DND-41 (cell line): ENCODE data around the gene TUBB8B.
"Not testable (repeated sequence)": the region's sequence is repeated elsewhere in the genome, so short reads cannot be mapped to it uniquely, and the experiment has no call there.

Experiments used
- ATAC-seq: fragments of 200-7000 bp; cut with Tn5 transposase; 3 replicates; pipeline ENCODE4 v1.9.1; 2021; ENCODE audit warnings: low read depth; ENCODE audit not compliant: insufficient read depth
- DNase-seq: peaks from one replicate; pipeline ENCODE4 v3.0.0-alpha.2; 2020
- H2AFZ ChIP-seq: 2 replicates; pipeline ENCODE4 v1.6.0; 2012; ENCODE audit warnings: low read depth, low read length
- H3K27ac ChIP-seq: 2 replicates; pipeline ENCODE4 v1.5.1; 2012; ENCODE audit warnings: low read length, inconsistent platforms
- H3K27me3 ChIP-seq: fragments of 200-600 bp; sonication (generic); 2 replicates; pipeline ENCODE4 v1.6.0; 2012; ENCODE audit warnings: low read length, mild to moderate bottlenecking, inconsistent platforms; ENCODE audit not compliant: insufficient read depth, poor library complexity
- H3K36me3 ChIP-seq: 2 replicates; pipeline ENCODE4 v1.5.1; 2012; ENCODE audit warnings: low read length, inconsistent platforms; ENCODE audit not compliant: insufficient read depth
- H3K4me1 ChIP-seq: 2 replicates; pipeline ENCODE4 v1.5.1; 2012; ENCODE audit warnings: mild to moderate bottlenecking, low read length; ENCODE audit not compliant: insufficient read depth
- H3K4me2 ChIP-seq: 2 replicates; pipeline ENCODE4 v1.6.0; 2012; ENCODE audit warnings: mild to moderate bottlenecking, moderate library complexity, low read length, inconsistent platforms; ENCODE audit not compliant: insufficient read depth
- H3K4me3 ChIP-seq, 2 experiments: fragments of 200-600 bp in 1 of 2; shearing (Covaris generic) in 1 of 2; 2 replicates each; pipeline ENCODE4 v1.5.1; 2012 to 2016; ENCODE audit warnings: inconsistent platforms in 2 of 2, low read length in 2 of 2, mild to moderate bottlenecking in 2 of 2, low read depth in 1 of 2, moderate library complexity in 1 of 2
- H3K79me2 ChIP-seq: 2 replicates; pipeline ENCODE4 v1.6.0; 2012; ENCODE audit warnings: low read length, inconsistent platforms; ENCODE audit not compliant: insufficient read depth
- H3K9ac ChIP-seq: 2 replicates; pipeline ENCODE4 v1.6.0; 2012; ENCODE audit warnings: low read depth, mild to moderate bottlenecking, inconsistent platforms, low read length, moderate library complexity
- H3K9me3 ChIP-seq: 2 replicates; pipeline ENCODE4 v1.5.1; 2012; ENCODE audit warnings: low read length, moderate library complexity, mild to moderate bottlenecking, inconsistent platforms; ENCODE audit not compliant: insufficient read depth, severe bottlenecking
- H4K20me1 ChIP-seq: 2 replicates; pipeline ENCODE4 v1.6.0; 2012; ENCODE audit warnings: low read length; ENCODE audit not compliant: insufficient read depth

TUBB8B gene

DNA sequence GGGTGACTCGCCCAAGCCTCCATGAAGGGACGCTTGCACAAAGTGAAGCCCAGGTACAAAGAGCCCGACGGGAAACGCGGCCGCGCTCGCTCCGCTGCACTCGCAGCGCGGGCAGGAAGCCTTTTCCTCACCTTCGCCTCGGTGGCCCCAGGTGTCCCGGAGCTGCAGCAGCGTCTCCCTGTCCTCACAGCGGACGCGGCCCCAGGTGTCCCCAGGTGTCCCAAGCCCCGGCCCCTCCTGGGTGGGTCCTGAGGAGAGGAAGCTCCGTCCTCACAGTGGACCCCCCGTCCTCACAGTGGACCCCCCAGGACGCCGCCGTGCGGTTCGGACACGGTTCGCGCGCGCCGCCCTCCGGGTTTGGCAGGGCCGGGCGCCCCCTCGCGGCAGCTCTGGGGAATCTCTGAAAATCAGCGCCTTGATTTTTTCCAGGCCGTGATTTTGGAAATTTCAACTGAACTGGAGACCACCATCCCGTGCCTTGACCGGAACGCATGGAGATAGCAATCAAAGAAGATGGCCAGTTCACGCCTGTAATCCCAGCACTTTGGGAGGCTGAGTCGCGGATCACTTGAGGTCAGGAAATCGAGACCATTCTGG lies 23.9 kb upstream of the TUBB8B start:
- H3K27ac ChIP-seq, H3K79me2 ChIP-seq, DNase-seq, H4K20me1 ChIP-seq, H3K9ac ChIP-seq, H3K9me3 ChIP-seq, ATAC-seq, H3K4me2 ChIP-seq, H3K4me1 ChIP-seq, H3K4me3 ChIP-seq, H3K27me3 ChIP-seq, H2AFZ ChIP-seq, H3K36me3 ChIP-seq: not testable (repeated sequence)

DNA sequence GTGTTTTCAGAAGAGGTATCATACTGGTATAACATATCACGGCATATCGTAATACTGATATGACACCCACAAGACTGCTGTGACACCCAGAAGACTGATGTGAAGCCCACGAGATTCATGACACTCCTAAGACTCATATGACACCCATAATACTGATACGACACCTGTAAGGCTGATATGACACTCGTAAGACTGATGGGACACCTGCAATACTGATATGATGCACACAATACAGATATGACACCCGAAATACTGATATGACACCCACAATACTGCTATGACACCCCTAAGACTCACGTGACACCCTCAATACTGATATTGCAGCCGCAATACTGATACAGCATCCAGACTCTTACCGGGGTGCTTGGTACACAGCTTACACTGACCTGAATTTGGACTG lies 18.3 kb upstream of the TUBB8B start:
- H3K36me3 ChIP-seq, H3K4me2 ChIP-seq, H4K20me1 ChIP-seq: not testable (repeated sequence)

DNA sequence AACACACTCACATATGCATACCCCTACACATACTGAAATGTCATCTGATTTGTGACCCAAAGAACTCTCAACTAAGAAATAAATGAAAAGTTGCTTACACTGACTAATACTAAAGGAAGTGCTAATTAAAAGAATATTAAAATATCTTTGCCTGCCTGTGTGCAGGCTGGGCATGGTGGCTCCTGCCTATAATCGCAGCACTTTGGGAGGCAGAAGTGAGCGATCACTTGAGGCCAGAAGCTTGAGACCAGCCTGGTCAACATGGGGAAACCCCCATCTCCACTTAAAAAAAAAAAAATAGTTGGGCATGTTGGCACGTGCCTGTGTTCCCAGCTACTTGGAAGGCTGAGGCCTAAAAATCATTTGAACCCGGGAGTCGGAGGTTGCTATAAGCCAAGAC lies 14.9 kb upstream of the TUBB8B start:
- H3K9me3 ChIP-seq, H4K20me1 ChIP-seq, H3K27ac ChIP-seq, ATAC-seq, H3K4me2 ChIP-seq, DNase-seq, H3K27me3 ChIP-seq, H3K4me3 ChIP-seq, H3K4me1 ChIP-seq, H3K9ac ChIP-seq, H3K36me3 ChIP-seq, H2AFZ ChIP-seq, H3K79me2 ChIP-seq: not testable (repeated sequence)

More for the DNA sequence above, 18.3 kb upstream of the TUBB8B start:
- H3K4me3 ChIP-seq, H3K27ac ChIP-seq, H2AFZ ChIP-seq, ATAC-seq, DNase-seq, H3K9me3 ChIP-seq, H3K79me2 ChIP-seq, H3K4me1 ChIP-seq, H3K27me3 ChIP-seq, H3K9ac ChIP-seq: not testable (repeated sequence)

DNA sequence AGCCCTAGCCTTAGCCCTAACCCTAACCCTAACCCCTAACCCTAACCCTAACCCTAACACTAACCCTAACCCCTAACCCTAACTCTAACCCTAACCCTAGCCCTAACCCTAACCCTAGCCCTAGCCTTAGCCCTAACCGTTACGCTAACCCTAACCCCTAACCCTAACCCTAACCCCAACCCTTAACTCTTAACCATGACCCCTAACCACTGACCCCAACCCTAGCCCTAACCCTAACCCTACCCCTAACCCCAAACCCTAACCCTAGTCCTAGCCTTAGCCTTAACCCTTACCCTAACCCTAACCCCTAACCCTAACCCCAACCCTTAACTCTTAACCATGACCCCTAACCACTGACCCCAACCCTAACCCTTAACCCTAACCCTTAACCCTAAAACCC lies 14.2 kb upstream of the TUBB8B start:
- not testable (repeated sequence) for DNase-seq, ATAC-seq

DNA sequence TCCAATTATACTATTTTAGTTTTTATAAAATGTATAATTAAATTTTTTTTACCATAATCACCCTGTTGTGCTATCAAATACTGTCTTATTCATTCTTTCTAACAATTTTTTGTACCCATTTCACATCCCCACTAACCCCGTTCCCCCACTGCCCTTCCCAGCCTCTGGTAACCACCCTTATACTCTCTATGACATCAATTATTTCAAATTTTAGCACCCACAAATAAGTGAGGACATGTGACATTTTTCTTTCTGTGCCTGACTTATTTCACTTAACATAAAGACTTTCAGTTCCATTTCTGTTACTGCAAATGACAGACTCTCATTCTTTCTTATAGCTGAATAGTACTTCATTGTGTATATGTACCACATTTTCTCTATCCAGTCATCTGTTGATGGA lies 5.0 kb upstream of the TUBB8B start:
- not testable (repeated sequence) for H3K27ac ChIP-seq, ATAC-seq, H3K79me2 ChIP-seq, H3K27me3 ChIP-seq, H2AFZ ChIP-seq, H3K4me2 ChIP-seq, H3K4me3 ChIP-seq, H3K9ac ChIP-seq, DNase-seq, H3K9me3 ChIP-seq, H4K20me1 ChIP-seq, H3K4me1 ChIP-seq, H3K36me3 ChIP-seq

More for the DNA sequence above, 14.2 kb upstream of the TUBB8B start:
- not testable (repeated sequence) for H3K4me3 ChIP-seq, H3K9me3 ChIP-seq, H3K9ac ChIP-seq, H2AFZ ChIP-seq, H3K79me2 ChIP-seq, H3K4me2 ChIP-seq, H3K27me3 ChIP-seq, H3K4me1 ChIP-seq, H3K36me3 ChIP-seq, H3K27ac ChIP-seq, H4K20me1 ChIP-seq

DNA sequence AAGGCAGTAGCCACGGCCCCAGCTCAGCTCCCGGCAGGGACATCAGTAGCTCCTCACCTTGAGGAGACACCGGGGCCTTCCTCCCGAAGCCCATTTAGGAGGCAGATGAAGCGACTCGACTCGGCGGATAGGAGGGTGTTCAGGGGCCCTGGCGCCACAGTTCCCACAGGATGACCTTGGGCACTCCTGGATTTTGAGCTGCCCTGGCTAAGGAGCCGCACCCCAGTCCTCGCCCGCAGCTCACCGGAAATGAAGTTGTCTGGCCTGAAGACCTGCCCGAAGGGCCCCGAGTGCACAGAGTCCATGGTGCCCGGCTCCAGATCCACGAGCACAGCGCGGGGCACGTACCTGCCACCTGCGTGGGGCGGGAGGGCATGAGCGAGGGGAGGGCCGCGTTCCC lies 719 bp downstream of the TUBB8B start:
- not testable (repeated sequence) for H3K4me1 ChIP-seq, DNase-seq, ATAC-seq, H3K4me3 ChIP-seq, H3K27me3 ChIP-seq, H3K9me3 ChIP-seq, H2AFZ ChIP-seq, H3K9ac ChIP-seq, H3K4me2 ChIP-seq, H4K20me1 ChIP-seq, H3K79me2 ChIP-seq, H3K27ac ChIP-seq, H3K36me3 ChIP-seq

DNA sequence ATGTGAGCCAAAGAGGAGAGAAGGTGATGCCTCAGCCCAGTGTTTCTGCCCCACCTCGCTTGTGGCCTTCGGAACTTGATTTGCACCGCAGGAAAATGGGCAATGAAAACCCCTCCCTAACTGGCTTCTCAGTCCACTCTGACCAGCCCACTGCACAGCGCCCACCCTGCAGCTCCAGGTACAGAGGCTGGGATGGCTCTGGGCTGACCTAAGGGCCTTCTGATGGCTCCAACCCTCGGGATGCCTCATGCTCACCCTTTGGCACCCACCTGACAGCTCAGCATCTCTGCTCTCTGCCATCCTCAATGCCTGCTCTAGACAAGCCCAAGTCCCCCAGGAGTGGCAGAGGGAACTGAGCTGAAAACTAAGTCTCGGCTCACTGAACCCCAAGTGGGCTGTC lies 36.2 kb downstream of the TUBB8B start:
- not testable (repeated sequence) for H2AFZ ChIP-seq, H3K79me2 ChIP-seq, H3K9me3 ChIP-seq, H3K4me2 ChIP-seq, H3K36me3 ChIP-seq, H3K27ac ChIP-seq, H4K20me1 ChIP-seq, H3K4me3 ChIP-seq, DNase-seq, ATAC-seq, H3K27me3 ChIP-seq, H3K4me1 ChIP-seq, H3K9ac ChIP-seq

DNA sequence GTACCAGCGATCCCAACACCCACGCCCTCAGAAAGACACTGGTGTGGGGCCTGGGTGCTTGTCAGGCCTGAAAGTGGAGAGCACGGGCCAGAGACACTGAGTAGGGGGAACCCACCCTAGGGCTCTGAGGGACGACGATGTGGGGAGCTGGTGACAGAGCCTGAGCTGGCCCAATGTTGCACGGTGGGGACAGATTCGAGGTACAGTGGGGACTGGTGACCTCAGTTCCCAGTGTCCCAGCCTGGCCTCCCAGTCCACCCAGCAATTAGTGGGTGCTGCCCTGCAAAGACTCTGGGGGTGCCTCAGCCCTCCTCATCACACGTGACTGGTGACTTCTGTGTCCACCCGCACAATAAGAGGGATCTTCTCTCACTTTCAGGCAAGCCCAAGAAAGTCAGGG lies 36.6 kb downstream of the TUBB8B start:
- H3K9ac ChIP-seq, H3K4me1 ChIP-seq, H3K36me3 ChIP-seq, H4K20me1 ChIP-seq, H3K27me3 ChIP-seq, H3K4me2 ChIP-seq, H3K4me3 ChIP-seq, H3K27ac ChIP-seq, H3K9me3 ChIP-seq, H3K79me2 ChIP-seq, H2AFZ ChIP-seq, DNase-seq, ATAC-seq: not testable (repeated sequence)
